Panc1 (cell line): ENCODE data around the gene NKX6-2.

Experiments
- CTCF ChIP-seq: fragments of 450-650 bp; IDR thresholded peaks from 2 replicates; pipeline ENCODE4 v1.5.1; 2017; ENCODE audit warnings: mild to moderate bottlenecking
- REST ChIP-seq, 2 experiments: IDR thresholded peaks; 2 replicates each; pipeline ENCODE4 v1.6.1; 2011 to 2012; ENCODE audit warnings: low read depth in 2 of 2, control low read depth in 1 of 2, low read length in 1 of 2, mild to moderate bottlenecking in 1 of 2, moderate library complexity in 1 of 2; ENCODE audit not compliant: insufficient read depth in 1 of 2

- TF ChIP-seq CTCF, result no peak
- TF ChIP-seq REST (IDR thresholded peaks at IDR 0.05; ENCODE audit: insufficient read depth in 1 of 2, low read depth in 2 of 2, low read length in 1 of 2), result no peak
These were observed 27.1 kb upstream of the NKX6-2 start for GRCh38 chr10:132813001-132813401.
